HG03354 (cell line): ENCODE measurements around the gene CD9.

ENCODE experiments used
- ATAC-seq: cut with Tn5 transposase; IDR thresholded peaks from one replicate; pipeline ENCODE4 v1.9.1; 2021; ENCODE audit warnings: mild to moderate bottlenecking; ENCODE audit not compliant: unreplicated experiment, poor library complexity, severe bottlenecking

Gene CD9

DNA sequence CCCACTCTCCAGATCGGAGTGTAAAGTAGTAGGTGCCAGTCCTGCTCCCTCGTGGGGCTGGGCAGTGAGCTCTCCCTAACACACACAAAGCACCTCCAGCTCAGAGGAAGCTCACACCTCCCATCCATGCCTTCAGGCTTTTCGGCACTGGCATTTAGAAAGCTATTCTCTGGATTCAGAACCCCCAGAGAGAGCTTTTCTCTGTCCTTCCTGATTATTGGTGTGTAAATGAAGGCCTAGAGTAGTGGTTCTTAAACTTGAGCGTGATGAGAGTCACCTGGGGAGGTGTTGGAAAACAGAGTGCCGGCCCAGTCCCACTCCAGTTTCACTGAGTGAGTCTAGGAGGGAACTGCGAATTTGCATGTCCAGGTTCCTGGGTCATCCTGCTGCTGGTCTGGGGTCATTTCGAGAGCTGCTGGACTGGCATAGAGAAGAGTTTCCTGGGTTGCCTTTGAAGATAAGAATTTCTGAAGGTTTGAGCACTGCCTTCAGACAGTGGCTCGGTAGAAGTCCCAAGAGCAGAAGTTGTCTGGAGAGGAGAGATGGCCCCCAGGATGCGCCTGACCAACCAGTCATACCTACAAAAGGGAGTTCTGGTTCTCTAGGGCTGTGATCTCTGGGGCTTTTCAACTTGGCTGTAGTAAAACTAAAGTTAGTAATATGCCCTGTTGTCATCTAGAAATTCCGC, 15.1 kb downstream of the CD9 start:
- no peak for ATAC-seq

DNA sequence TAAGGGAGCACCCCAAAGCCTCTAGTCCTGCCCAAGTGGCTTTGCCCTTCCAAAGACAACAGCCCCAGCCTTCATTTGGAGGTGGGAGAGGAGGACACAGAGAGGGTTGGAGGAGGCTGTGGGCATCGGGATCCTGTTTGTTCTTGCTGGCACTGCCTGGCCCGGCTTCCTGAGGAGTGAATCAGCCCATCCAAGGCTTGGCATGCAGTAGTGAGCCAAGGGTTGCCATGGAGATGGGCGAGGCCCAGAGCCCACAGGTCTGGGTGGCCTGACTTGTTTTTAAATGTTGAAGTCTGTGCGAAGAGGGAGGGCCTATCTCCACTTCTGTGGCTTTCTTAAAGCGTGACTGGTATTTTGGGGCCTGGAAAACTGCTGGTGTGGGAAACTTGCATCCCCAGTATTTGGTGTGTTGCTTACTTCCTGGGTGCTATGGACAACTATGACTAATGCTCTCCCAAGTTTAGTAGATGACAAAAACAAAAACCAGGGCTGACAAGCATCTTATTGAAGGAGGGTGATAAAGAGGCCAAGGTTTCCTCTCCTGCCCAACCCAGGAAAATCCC, 15.8 kb downstream of the CD9 start:
- no peak for ATAC-seq

DNA sequence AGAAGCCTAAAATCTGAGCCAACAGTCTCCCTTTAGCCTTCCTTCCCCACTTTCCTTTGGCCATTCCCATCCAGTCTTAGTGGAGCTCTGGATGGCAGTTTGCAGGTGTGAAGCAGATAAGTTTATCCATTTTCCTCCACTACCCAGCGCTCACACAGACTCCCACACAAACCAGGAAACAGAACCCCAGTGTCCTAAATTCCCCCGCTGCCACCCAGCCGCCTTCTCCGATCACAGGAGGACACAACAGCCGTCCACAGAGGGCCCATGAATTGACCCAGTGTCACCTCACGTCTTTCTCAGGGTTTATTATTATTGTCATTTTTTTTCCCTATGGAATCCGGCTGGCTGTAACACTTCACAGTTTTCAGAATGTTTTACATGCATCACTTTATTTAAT, 16.4 kb downstream of the CD9 start:
- ATAC-seq = no peak

DNA sequence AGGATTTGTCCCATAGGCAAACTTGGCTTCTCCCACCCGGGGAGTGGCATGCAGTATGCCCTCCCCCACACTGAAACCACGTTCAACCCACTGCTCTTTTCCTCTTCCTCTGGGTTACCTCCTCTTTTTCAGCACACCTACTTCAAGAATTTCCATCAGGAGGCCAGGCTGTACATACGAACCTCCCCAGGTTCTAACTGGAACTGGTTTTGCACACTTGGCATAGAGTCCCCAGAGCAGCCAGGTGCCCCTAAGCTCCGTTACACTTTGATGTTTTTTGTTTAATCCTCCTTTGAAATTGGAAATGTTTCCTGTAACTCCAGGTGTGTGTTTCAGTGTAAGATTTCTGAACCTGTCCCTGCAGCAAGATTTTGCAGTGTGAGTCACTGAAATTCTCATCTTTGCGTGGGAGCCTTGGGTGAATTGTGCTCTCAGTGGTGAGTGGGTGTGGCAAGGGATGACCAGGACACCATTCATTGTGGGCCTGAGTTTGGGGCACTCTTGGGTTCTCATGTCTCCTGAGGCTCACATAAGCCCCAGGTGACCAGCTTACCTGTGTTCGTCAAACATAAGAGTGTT, 18.2 kb downstream of the CD9 start:
- ATAC-seq = no peak

DNA sequence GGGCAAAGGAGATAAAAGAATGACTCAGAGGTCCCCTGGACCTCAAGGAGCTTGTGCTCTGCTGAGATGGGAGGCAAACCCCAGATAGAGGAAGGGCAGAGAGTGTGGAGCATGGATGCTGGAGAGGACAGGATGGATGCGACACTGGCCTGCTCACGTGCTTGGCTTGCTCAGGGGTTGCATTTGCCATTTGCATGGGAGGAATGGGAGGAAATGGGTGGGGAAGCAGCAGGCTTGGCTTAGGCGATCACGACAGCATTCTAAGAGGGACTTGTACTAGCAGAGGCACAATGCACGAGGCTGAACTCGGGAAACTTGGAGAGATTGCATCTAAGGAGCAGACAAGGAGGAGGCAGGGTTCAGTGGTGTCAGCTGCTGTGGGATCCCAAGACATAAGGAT, 19.8 kb downstream of the CD9 start:
- no peak for ATAC-seq

DNA sequence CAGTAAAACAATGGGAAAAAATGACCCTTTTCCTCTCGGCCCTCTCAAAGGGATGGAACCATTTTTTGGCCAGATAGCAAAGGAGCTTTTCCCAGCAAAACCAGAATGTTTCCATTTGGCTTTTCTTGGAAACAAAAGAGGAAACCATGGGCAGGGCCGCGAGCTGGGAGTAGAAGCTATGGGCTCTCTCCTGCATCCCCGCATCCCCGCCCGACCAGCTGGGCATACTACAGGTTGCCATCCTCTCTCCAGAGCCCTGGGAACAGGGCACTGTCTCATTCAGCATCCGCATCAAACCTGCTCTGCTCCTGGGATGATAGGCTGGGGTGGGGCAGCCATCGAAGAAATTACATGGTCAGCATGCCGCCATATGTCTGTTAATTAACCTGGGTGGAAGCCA, 20.9 kb downstream of the CD9 start:
- no peak for ATAC-seq

DNA sequence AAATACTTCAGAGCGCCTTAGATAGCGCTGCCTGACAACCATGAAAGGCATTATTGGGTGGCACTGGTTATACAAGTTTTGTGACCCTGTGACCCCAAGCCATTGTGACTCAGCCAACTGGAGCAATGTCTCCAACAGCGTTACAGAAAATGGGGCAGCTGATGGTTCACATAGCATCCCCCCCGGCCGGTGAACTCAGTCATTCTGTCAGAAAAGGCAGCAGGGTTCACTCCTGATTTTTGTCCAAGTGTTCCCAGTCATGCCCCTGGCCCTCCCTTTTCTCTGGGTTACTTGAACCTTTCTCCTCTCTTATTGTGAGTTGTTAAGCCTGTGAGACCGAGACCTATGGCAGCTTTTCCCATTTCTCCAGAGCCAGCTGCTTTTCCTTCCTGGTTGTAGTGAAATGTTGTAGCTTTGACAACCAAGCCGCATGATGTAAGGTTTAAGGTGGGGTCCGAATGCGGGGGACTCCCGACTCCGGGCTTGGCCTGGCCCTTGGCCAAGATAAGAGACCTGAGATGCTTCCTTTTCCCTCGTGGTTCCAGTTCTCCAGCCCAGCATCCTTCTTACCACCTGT, 22.0 kb downstream of the CD9 start:
- ATAC-seq = no peak

DNA sequence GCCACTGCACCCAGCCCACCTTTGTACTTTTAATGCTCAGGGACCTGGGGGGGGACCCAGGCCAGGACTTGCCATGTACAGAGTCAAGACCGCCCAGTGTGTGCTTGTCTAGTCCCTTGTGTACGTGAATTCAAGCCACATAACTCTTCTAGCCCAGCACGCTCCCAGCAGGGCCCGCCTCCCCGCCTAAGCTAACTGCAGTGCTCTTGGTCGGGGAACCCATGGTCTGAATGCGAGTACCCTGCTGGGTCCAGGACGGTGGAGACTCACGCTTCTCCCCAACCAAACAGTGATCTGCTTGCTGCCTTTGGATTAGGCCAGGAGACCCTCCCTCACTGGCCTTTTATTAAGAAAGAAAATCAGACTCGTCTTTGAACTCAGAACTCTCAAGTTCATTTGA, 23.3 kb downstream of the CD9 start:
- ATAC-seq = no peak

DNA sequence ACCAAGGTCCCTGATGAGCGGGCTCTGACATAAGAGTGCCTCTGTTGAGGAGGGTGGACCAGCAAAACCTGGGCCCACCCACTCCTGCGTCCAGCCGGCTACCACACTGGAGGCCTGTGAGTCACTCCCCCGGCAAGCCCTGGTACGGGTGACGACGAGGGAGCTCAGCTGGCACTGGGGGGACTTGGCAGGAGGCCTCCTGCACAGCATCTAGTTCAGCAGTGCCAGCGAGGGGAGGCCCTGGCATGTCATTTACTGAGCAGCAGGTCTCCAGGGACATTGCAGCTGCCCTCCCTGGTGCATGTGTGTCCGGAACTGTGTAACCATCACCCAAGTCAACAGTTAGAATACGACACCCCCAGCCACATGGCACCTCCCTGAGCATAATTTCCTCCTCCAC, 24.4 kb downstream of the CD9 start:
- no peak for ATAC-seq

DNA sequence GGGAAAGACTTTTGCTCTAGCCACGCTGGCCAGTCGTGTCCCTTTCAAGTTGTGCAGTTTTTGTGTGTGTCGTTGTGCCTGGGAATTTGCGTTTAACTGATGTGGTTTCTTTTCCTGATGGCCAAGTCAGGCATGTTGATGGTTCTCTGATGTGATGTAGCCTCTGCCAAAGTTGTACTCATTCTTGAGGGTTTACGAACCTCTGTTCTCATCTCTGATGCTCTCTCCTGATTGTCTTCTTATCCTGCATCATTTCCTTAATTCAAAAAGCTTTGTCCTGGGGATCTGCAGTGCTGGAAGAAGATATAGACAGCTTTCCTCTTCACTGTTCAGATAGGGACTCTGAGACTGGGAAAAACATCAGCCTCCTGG, 25.4 kb downstream of the CD9 start:
- no peak for ATAC-seq

DNA sequence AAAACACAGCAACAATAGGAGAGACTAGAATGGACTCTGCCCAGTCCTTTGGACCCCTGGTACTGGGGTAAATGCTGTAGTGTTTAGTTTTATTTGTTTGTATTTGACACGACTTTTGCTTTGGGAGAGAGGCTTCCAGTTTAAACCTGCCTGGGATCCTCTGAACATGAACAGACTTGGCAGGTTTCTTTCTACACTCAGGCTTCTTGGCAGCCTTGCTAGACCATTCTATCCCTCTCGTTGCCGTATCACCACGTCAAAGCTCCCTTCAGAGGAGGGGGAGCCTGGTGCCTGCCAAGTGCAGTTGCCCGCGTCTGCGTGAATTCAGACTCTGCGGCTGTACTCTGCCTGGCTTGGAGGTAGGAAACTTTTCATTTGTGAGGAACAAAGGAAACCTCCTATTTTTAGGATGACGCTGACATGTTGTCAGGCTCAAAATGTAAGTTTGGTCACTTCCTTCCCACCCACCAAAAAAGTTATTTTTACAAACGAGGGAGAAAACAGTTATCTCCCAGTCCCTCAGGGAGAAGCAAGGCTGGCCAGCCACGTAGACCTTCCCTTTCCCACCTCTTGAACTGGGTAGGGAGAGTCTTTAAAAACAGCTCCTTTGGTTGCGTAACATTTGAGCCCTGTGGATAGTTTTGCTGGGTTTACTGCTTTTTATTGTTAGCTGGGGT, 25.9 kb downstream of the CD9 start:
- no peak for ATAC-seq

DNA sequence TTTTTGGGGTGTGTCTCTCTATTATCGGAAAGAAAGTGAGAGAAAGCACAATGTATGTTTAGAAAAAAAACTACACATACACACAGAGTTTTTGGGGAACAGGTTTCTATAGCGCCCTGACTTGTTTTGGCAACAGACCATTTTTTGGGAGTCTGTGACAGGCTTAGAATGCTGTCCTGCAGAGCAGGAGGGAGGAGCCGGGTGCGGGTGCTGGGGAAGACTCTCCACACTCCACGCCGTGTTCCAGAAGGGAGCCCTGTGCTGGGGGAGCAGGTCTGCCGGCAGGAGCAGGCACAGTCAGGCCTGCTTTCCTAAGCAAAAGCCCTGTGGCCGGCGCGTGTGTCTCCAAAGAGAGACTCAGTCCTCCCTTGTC, 26.5 kb downstream of the CD9 start:
- ATAC-seq = no peak

DNA sequence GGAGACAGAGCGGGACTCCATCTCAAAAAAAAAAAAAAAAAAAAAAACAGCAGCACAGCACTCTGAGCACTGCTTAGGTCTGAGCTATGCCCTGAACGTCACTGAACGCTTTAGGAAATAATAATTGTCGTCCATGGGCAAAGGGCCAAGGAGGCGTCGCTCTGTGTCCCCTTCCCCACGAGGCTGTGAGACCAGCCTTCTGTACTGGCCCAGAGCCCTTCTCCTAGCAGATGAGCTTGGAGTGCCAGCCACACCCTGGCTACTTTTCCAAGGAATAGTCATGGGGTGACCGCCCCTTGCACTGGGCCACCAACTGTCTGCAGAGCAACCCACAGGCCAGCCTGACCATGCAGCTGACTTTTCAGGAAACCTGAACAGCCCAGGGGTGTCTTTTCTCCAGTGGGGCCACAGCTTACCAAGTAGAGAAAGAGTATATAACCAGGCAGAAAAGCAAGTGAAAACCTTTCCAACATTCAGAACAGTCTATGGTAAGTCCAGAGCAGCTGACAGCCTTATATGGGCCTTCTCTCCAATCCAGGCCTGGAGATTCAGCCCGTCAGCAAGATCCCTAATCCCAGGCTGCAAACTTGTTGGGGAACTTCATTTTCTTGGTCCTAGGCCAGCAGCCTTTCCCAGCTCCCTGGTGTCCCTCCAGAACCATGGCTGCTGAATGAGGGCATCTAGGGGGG, 28.5 kb downstream of the CD9 start:
- ATAC-seq = no peak

DNA sequence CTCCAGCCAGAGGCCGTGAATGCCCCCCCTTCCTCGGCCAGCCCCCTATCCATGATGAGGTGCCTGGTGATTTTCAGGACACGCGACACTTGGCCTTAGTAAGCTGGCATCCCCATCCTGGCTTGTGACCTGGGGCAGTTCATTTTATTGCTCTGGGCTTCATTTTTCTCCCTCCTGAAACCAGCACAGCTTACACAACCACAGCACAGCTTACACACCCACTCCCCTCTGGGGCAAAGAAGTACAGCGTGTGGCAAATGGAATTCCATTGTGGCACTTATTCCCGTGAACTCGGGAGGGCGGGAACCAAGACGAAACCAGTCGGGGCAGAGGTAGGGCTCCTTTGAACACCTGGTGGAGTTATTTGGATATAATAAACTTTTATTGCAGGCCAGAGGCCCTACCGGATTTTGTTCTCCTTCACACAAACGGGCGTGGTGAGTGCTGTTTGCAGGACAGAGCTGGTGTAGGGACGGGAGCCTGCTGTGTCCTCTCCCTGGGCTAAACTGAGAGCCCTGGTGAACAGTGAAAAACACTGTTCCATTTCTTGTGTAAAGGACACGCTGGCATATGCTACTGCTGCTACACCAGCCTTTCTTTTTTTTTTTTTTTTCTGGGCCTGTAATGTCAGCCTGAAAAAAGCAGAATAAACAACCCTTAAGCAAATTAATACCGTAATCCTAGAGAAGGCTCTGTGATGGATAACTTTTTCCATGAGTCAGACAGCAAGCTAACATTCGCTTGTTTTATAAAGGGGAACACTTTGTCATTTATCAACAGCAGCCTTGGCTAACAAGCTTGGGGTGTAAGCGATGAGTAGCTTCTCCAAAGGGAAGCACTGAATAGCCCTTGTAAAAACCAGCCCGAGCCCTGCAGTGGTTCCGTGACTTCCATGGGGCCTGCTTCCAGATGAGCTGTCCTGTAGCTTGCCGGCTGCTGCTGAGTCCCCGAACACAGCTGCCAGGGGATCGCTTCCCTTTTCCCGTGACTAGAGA, 29.3 kb downstream of the CD9 start:
- ATAC-seq = no peak

DNA sequence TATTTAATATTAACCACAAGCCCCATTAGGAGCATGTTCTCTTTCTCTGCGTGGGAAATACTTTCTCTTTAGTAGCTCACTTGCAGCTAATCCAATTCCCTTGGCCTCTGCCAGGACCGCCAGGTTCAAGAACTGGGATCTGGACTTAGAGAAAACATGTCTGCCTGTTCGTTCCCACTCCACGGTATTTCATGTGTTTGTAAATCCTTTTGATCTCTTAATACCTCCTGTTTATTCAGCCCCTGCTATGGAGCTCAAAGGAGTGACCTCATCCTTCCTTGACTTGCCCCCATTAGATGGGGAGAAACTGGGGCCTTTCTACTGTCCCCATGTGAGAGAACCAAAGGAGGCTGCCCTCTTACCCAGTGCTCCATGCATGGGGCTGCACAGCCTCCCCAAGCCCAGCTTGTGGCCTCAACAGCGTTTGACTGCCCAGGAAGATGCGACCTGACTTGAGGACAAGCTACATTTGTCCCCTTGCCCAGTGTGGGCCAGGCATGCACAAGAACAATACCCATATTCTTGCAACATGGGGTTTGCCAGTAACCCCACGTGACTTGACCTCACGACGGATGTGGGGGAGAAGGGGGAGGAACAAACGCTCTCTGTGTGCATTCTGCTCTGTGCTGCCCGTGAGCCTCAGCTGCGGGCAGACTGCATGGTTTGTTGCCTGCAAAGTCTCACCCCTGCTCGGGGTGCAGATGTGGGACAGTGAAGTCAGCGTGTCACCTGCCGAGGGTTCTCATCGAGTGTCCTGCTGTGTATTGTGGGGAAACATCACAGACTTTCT, 30.3 kb downstream of the CD9 start:
- peak; percentile 59 for ATAC-seq

DNA sequence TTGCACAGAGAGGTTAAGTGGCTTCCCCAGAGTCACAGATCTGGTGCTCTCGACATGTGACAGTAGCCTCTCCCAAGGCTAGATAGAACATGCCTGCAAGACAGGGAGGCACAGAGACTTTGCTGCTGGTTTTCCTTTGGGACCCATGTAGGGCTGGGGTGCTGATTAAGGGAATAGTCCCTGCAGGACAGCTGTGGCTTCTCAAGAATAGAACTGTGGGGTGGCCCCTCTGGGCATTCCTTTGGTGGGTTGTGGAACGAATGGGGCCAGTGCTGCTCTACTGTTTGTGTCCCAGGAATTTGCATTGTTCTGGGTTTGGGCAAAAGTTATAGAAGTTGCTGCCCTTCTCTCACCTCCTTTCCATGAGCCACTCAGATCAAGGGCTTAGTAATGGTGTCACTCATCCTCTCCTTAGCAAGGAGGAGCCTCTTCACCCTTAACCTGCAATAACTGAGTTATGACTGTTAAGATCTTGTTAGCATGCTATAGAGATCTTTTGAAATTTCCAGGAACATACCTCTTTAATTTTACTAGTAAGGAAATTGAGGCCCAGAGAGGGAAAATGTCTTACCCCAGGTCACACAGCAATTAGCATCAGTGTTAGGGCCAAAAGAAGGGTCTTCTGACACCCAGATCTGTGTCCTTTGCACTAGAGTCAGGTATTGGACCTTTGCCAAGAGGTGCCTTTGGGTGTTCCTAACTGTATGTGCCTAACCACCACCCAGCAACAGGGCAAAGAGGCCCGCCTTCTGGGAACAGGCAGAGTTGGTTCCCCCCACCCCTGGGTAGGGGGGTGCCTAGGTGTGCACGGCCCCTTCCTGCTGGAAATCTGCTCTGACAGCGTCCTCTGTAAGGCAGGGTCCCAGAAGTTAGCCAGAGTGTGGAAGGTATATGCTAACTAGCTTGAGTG, 31.4 kb downstream of the CD9 start:
- no peak for ATAC-seq
